SJCRH30 (cell line): Measurements from ENCODE around the gene MESD. TPM values are rescaled to one million over a fixed set of nuclear protein-coding genes. Genes with fewer than 3 reads are reported as not detected.

Experiments
- DNase-seq, 2 experiments: peaks; one replicate each; pipeline ENCODE4 v3.0.0-alpha.2; 2015 to 2020
- H3K27ac ChIP-seq: fragments of 250-450 bp; sonication (Bioruptor Pico); 2 replicates; pipeline ENCODE4 v1.5.1; 2020; ENCODE audit warnings: mild to moderate bottlenecking, moderate library complexity
- H3K27me3 ChIP-seq: fragments of 250-450 bp; sonication (Bioruptor Pico); 2 replicates; pipeline ENCODE4 v1.5.1; 2020; ENCODE audit warnings: mild to moderate bottlenecking, moderate library complexity
- H3K36me3 ChIP-seq: fragments of 250-450 bp; sonication (Bioruptor Pico); 2 replicates; pipeline ENCODE4 v1.5.1; 2020; ENCODE audit warnings: mild to moderate bottlenecking, moderate library complexity
- H3K4me1 ChIP-seq: fragments of 250-450 bp; sonication (Bioruptor Pico); 2 replicates; pipeline ENCODE4 v1.5.1; 2020; ENCODE audit warnings: mild to moderate bottlenecking, moderate library complexity
- H3K4me3 ChIP-seq: fragments of 250-450 bp; sonication (Bioruptor Pico); 2 replicates; pipeline ENCODE4 v1.5.1; 2020; ENCODE audit warnings: mild to moderate bottlenecking, moderate library complexity
- H3K9me3 ChIP-seq: fragments of 250-450 bp; sonication (Bioruptor Pico); replicated peaks from 2 replicates; pipeline ENCODE4 v1.5.1; 2020; ENCODE audit warnings: mild to moderate bottlenecking, moderate library complexity
- total RNA-seq: library from RNA; depleted of rRNA; stranded (reverse); fragments of >200 nt; shearing (Covaris generic); gene quantifications from 2 replicates; pipeline ENCODE4 v1.2.3, GENCODE V29; 2014

MESD gene
- total RNA-seq, 1 experiment from 2014 or later: 22.1 TPM

- Histone ChIP-seq H3K27ac (no peak overlapping the region), H3K27me3 (no peaks in the 10 kb centered on the region), H3K36me3 (no peaks in the 10 kb centered on the region), H3K4me3 (no peak overlapping the region), H3K4me1 (no peaks in the 10 kb centered on the region), H3K9me3 (no peaks in the 10 kb centered on the region)
- DNase-seq: peak; percentile 20 to 27
Measured at GRCh38 chr15:81023483-81024264, 34.1 kb upstream of the MESD start.

- H3K36me3 ChIP-seq: no peaks in the 10 kb centered on the region
- H3K27ac ChIP-seq: no peak overlapping the region
- no peaks in the 10 kb centered on the region for H3K9me3 ChIP-seq
- no peak overlapping the region for H3K4me3 ChIP-seq
- H3K27me3 ChIP-seq: no peaks in the 10 kb centered on the region
- no peaks in the 10 kb centered on the region for H3K4me1 ChIP-seq
- DNase-seq: no peak
Measured at GRCh38 chr15:81021321-81021720, 31.7 kb upstream of the MESD start.

- no peaks in the 10 kb centered on the region for H3K27me3 ChIP-seq
- H3K9me3 ChIP-seq: no peaks in the 10 kb centered on the region
- H3K27ac ChIP-seq: no peak overlapping the region
- H3K36me3 ChIP-seq: no peaks in the 10 kb centered on the region
- H3K4me3 ChIP-seq: no peak overlapping the region
- H3K4me1 ChIP-seq: no peaks in the 10 kb centered on the region
- no peak for DNase-seq
Measured at GRCh38 chr15:81018197-81018596, 28.6 kb upstream of the MESD start.

GRCh38 chr15:81016489-81017068 lies 27.0 kb upstream of the MESD start:
- Histone ChIP-seq H3K27ac (no peak overlapping the region), H3K27me3 (no peaks in the 10 kb centered on the region), H3K4me3 (no peak overlapping the region), H3K36me3 (no peaks in the 10 kb centered on the region), H3K4me1 (no peaks in the 10 kb centered on the region), H3K9me3 (no peaks in the 10 kb centered on the region)
- no peak for DNase-seq

- H3K36me3 ChIP-seq: no peaks in the 10 kb centered on the region
- no peaks in the 10 kb centered on the region for H3K4me1 ChIP-seq
- no peak overlapping the region for H3K4me3 ChIP-seq
- DNase-seq: no peak
- no peaks in the 10 kb centered on the region for H3K27me3 ChIP-seq
- no peaks in the 10 kb centered on the region for H3K9me3 ChIP-seq
- H3K27ac ChIP-seq: no peak overlapping the region
Measured at GRCh38 chr15:81015621-81016488, 26.2 kb upstream of the MESD start.

- no peaks in the 10 kb centered on the region for H3K27me3 ChIP-seq
- H3K36me3 ChIP-seq: no peaks in the 10 kb centered on the region
- no peak overlapping the region for H3K4me3 ChIP-seq
- no peak for DNase-seq
- H3K4me1 ChIP-seq: no peaks in the 10 kb centered on the region
- no peaks in the 10 kb centered on the region for H3K9me3 ChIP-seq
- no peak overlapping the region for H3K27ac ChIP-seq
Measured at GRCh38 chr15:81014446-81015093, 25.0 kb upstream of the MESD start.

GRCh38 chr15:81013396-81013929 lies 23.8 kb upstream of the MESD start:
- no peak overlapping the region for H3K4me3 ChIP-seq
- H3K27me3 ChIP-seq: no peaks in the 10 kb centered on the region
- no peaks in the 10 kb centered on the region for H3K9me3 ChIP-seq
- H3K36me3 ChIP-seq: no peaks in the 10 kb centered on the region
- H3K27ac ChIP-seq: no peak overlapping the region
- no peak for DNase-seq
- no peaks in the 10 kb centered on the region for H3K4me1 ChIP-seq

- DNase-seq: no peak
- Histone ChIP-seq H3K36me3 (no peaks in the 10 kb centered on the region), H3K9me3 (no peaks in the 10 kb centered on the region), H3K4me1 (no peaks in the 10 kb centered on the region), H3K4me3 (no peak overlapping the region), H3K27ac (no peak overlapping the region), H3K27me3 (no peaks in the 10 kb centered on the region)
Measured at GRCh38 chr15:81012588-81012987, 23.0 kb upstream of the MESD start.

GRCh38 chr15:81011593-81011992 lies 22.0 kb upstream of the MESD start:
- no peaks in the 10 kb centered on the region for H3K9me3 ChIP-seq
- no peak overlapping the region for H3K27ac ChIP-seq
- no peaks in the 10 kb centered on the region for H3K4me1 ChIP-seq
- no peak for DNase-seq
- H3K27me3 ChIP-seq: no peaks in the 10 kb centered on the region
- H3K4me3 ChIP-seq: no peak overlapping the region
- H3K36me3 ChIP-seq: no peaks in the 10 kb centered on the region

- no peak overlapping the region for H3K27ac ChIP-seq
- no peaks in the 10 kb centered on the region for H3K9me3 ChIP-seq
- no peak for DNase-seq
- H3K4me1 ChIP-seq: no peaks in the 10 kb centered on the region
- no peak overlapping the region for H3K4me3 ChIP-seq
- no peaks in the 10 kb centered on the region for H3K36me3 ChIP-seq
- no peaks in the 10 kb centered on the region for H3K27me3 ChIP-seq
Measured at GRCh38 chr15:81010086-81010485, 20.5 kb upstream of the MESD start.

- Histone ChIP-seq H3K27me3 (no peaks in the 10 kb centered on the region), H3K9me3 (no peaks in the 10 kb centered on the region), H3K36me3 (peaks cover 2% of the 10 kb centered on the region; the same call in 1 of the 2 replicates), H3K27ac (no peak overlapping the region), H3K4me3 (no peak overlapping the region), H3K4me1 (no peaks in the 10 kb centered on the region)
- DNase-seq: no peak
Measured at GRCh38 chr15:81008312-81008711, 18.7 kb upstream of the MESD start.

- Histone ChIP-seq H3K4me1 (no peaks in the 10 kb centered on the region), H3K27me3 (no peaks in the 10 kb centered on the region), H3K4me3 (no peak overlapping the region), H3K9me3 (no peaks in the 10 kb centered on the region), H3K36me3 (peaks cover 3% of the 10 kb centered on the region; the same call in 1 of the 2 replicates), H3K27ac (no peak overlapping the region)
- no peak for DNase-seq
Measured at GRCh38 chr15:81007428-81008064, 17.9 kb upstream of the MESD start.

GRCh38 chr15:81006124-81006523 lies 16.5 kb upstream of the MESD start:
- Histone ChIP-seq H3K36me3 (peaks cover 3% of the 10 kb centered on the region; the same call in 1 of the 2 replicates), H3K9me3 (no peaks in the 10 kb centered on the region), H3K27me3 (no peaks in the 10 kb centered on the region), H3K4me1 (no peaks in the 10 kb centered on the region), H3K27ac (no peak overlapping the region), H3K4me3 (no peak overlapping the region)
- no peak for DNase-seq

- H3K36me3 ChIP-seq: peaks cover 3% of the 10 kb centered on the region; the same call in 1 of the 2 replicates
- DNase-seq: no peak
Measured at GRCh38 chr15:81003097-81003350, 13.4 kb upstream of the MESD start.

More at GRCh38 chr15:81003097-81003350, 13.4 kb upstream of the MESD start:
- Histone ChIP-seq H3K27me3 (no peaks in the 10 kb centered on the region), H3K9me3 (no peaks in the 10 kb centered on the region), H3K27ac (no peak overlapping the region), H3K4me1 (no peaks in the 10 kb centered on the region), H3K4me3 (no peak overlapping the region)
